ENCODE measurements around the gene VSIR. TPM values are rescaled to one million over a fixed set of nuclear protein-coding genes. Genes with fewer than 3 reads are reported as not detected.

VSIR gene
- total RNA-seq, 4 donors from 2014 or later: 54.1 to 120 (median 84.7) TPM

GRCh38 chr10:71722849-71723248 lies 50.5 kb downstream of the VSIR start:
- TF ChIP-seq, protein P1, sequence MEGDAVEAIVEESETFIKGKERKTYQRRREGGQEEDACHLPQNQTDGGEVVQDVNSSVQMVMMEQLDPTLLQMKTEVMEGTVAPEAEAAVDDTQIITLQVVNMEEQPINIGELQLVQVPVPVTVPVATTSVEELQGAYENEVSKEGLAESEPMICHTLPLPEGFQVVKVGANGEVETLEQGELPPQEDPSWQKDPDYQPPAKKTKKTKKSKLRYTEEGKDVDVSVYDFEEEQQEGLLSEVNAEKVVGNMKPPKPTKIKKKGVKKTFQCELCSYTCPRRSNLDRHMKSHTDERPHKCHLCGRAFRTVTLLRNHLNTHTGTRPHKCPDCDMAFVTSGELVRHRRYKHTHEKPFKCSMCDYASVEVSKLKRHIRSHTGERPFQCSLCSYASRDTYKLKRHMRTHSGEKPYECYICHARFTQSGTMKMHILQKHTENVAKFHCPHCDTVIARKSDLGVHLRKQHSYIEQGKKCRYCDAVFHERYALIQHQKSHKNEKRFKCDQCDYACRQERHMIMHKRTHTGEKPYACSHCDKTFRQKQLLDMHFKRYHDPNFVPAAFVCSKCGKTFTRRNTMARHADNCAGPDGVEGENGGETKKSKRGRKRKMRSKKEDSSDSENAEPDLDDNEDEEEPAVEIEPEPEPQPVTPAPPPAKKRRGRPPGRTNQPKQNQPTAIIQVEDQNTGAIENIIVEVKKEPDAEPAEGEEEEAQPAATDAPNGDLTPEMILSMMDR (IDR thresholded peaks at IDR 0.05; ENCODE audit: low read depth): no peak

DNA sequence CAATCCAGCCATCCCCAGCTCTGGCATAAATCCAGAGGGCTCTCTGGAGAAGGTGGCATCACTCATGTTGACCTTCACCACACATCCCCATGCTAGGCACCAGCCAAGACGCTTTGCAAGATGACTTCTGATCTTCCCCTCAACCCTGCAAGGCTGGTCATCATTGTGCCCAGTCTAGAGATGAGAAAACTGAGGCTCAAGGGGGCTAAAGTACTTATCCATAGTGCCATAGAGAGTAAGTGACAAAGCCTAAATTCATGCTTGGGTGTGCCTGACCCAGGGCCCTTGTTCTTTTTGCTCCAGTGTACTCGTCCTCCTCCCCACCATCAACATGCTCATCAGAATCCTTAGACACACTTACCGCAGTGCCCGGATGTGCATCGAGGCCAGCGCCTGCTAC lies 52.0 kb downstream of the VSIR start:
- TF ChIP-seq, protein P1 (IDR thresholded peaks at IDR 0.05; ENCODE audit: low read depth): no peak

GRCh38 chr10:71720288-71720687 lies 53.0 kb downstream of the VSIR start:
- TF ChIP-seq, protein P1 (IDR thresholded peaks at IDR 0.05; ENCODE audit: low read depth): no peak

DNA sequence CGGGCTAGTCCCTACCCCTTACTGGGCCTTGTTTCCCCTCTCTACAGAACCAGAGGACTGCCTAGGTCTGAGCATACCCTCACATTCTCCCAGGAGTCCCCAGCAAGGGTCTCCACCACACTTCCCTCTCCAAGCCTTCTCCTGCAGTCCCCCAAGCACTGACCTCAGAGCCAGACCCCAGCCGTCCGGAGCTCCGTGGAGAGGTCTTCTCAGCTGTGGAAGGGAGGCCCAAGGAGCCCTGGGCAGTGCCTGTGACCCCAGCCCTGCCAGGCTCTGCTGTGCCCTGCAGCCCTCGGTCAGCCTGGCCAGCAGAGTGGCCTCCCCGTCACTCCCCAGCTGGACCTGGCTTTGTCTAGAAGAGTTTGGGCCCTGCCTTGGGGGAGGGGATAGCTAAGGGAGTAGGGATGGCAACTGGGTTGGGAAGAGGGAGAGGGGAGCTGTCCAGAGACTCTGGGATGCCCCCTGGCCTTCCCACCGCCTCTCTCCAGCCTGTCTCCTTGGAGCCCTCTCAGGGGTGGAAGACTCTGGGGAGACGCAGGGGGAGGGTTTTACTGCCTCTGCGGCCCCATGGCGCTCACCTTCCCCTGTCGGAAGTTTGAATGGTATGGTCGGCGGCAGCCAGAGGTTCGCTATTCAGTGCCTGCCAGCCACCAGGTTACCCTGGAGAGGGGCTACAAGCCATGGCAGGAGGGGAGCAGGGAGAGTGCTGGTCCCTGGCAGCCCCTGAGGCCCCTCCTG lies 53.7 kb downstream of the VSIR start, which contains the start of gene C10orf105:
TSS of gene C10orf105 (minus strand) at position 315 of the 738 bp plus-strand sequence. CDS start 3,441 bp downstream, outside the sequence.
- TF ChIP-seq, protein P1 (IDR thresholded peaks at IDR 0.05; ENCODE audit: low read depth): no peak

GRCh38 chr10:71719042-71719441 lies 54.3 kb downstream of the VSIR start:
- TF ChIP-seq, protein P1 (IDR thresholded peaks at IDR 0.05; ENCODE audit: low read depth): no peak

DNA sequence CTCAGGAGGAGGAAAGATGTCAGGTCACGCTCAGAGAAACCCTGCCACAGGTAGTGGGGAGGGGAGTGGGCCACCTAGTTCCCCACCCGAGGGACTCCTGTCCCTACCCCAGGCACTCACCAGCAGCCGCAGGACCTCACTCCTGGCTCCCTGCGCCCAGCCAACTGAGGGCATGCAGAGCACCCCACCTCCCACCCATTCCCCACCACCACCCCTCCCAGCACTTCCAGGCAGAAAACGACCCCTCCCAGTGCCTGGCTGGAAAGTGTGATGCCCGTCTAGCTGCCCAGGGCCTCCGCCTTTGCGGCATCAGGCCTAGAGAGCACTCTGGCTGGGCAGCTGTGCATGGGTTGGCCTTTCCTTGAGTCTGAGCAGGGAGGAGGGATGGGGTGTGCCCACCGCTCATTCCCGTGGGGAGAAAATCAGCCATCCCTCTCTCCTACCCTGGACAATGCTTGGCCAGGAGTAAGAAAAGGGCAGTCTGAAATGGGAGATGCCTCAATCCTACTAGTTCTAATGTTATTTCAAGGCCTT lies 55.1 kb downstream of the VSIR start:
- TF ChIP-seq, protein P1 (IDR thresholded peaks at IDR 0.05; ENCODE audit: low read depth): no peak

GRCh38 chr10:71717551-71717951 lies 55.8 kb downstream of the VSIR start:
- TF ChIP-seq, protein P1 (IDR thresholded peaks at IDR 0.05; ENCODE audit: low read depth): no peak

All from subcutaneous adipose tissue (tissue), 4 donors.